Sigmoid colon (tissue), 7 donors: Measurements from ENCODE around the gene IGSF9. TPM values are rescaled to one million over a fixed set of nuclear protein-coding genes. Genes with fewer than 3 reads are reported as not detected.

Experiments
- DNase-seq: peaks from one replicate; pipeline ENCODE4 v3.0.0-alpha.2; 2019
- H3K27ac ChIP-seq, 4 donors: fragments of 200-600 bp; sonication (generic); one replicate each; pipeline ENCODE4 v1.5.1; 2016 to 2019; ENCODE audit warnings: mild to moderate bottlenecking in 1 of 4
- H3K27me3 ChIP-seq, 3 donors: fragments of 200-600 bp; sonication (generic); one replicate each; pipeline ENCODE4 v1.5.1; 2019; ENCODE audit warnings: mild to moderate bottlenecking in 1 of 3
- H3K36me3 ChIP-seq, 4 donors: fragments of 200-600 bp; sonication (generic); one replicate each; pipeline ENCODE4 v1.5.1; 2016 to 2019
- H3K4me1 ChIP-seq, 4 donors: fragments of 200-600 bp; sonication (generic); one replicate each; pipeline ENCODE4 v1.5.1; 2017 to 2019
- H3K4me3 ChIP-seq, 4 donors: fragments of 200-600 bp; sonication (generic); one replicate each; pipeline ENCODE4 v1.5.1; 2017 to 2019; ENCODE audit warnings: mild to moderate bottlenecking in 2 of 4, moderate library complexity in 1 of 4
- H3K9me3 ChIP-seq, 4 donors: fragments of 200-600 bp in 3 of 4; sonication (generic) in 3 of 4; one replicate each; pipeline versions ENCODE4 v1.5.1 to v1.6.1; 2013 to 2019
- CTCF ChIP-seq, 4 experiments: fragments of 450-650 bp in 3 of 4; fragments of 200-600 bp in 1 of 4; IDR thresholded peaks; one replicate each; pipeline ENCODE4 v1.5.1; 2016 to 2019; ENCODE audit warnings: antibody characterized with exemption in 4 of 4, mild to moderate bottlenecking in 3 of 4, moderate library complexity in 2 of 4
- EP300 ChIP-seq, 4 donors: sonication (generic); formaldehyde crosslinking; IDR thresholded peaks; one replicate each; pipeline ENCODE4 v1.6.1; 2017; ENCODE audit warnings: antibody characterized with exemption in 4 of 4
- POLR2A ChIP-seq, 2 donors: fragments of 450-650 bp; IDR thresholded peaks; one replicate each; pipeline ENCODE4 v1.6.1; 2016; ENCODE audit warnings: antibody characterized with exemption in 2 of 2, mild to moderate bottlenecking in 2 of 2, moderate library complexity in 2 of 2
- POLR2AphosphoS5 ChIP-seq, 4 donors: sonication (generic); formaldehyde crosslinking; IDR thresholded peaks; one replicate each; pipeline ENCODE4 v1.6.1; 2017; ENCODE audit warnings: antibody characterized with exemption in 4 of 4
- WGBS, 2 donors: extraction: QIAGEN DNeasy Blood & Tissue Kit; methylation state at CpG; one replicate each; pipeline ENCODE4 v1.1.7; 2013; 5-methylcytosine and 5-hydroxymethylcytosine counted together
- intact Hi-C: fragments of 100-400 bp; cut with DNase I; formaldehyde crosslinking; loops from one replicate; pipeline ENCODE4 v1.15.1; 2023
- polyA plus RNA-seq, 3 donors: library from polyadenylated mRNA; stranded (reverse); fragments of 200-250 nt; gene quantifications; one replicate each; pipeline ENCODE4 v1.2.3, GENCODE V29; 2013
- total RNA-seq, 4 donors: library from RNA; depleted of rRNA; stranded (reverse); fragments of >200 nt; gene quantifications; one replicate each; pipeline ENCODE4 v1.1.0, GENCODE V29; 2016
- donor health status: healthy with polysubstance abuse.
- donor health status: Bipolar disorder and iron deficiency.
- donor health status: healthy.

IGSF9 gene
- total and polyA plus RNA-seq, 7 donors: under 0.01 to 16.3 (median 9.2) TPM; not detected in 3

DNA sequence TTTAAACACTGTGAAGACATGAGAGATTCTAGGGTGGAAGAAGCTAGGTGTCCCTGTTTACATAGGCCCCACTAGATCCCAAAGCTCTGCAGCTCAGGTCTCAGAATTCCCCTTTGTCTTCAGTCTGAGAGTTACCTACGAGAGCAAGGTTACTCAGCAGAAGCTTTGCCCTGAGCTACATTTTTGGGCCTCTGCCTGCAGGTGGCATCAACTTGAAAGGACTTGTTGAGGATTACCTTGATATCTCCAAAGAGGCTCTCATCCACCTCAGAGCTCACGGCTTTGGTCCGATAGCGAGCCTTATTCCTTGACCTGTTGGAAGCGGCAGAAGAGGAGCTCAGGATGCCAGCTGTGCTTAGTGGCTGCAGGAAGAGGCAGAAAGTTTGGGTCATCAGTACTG, 52.5 kb downstream of the IGSF9 start:
- TF ChIP-seq POLR2A (IDR thresholded peaks at IDR 0.05): no peak
- TF ChIP-seq CTCF (IDR thresholded peaks at IDR 0.05): no peak
- TF ChIP-seq EP300 (IDR thresholded peaks at IDR 0.05): no peak
- no peak for TF ChIP-seq POLR2AphosphoS5 (IDR thresholded peaks at IDR 0.05)
- H3K27ac ChIP-seq: no peak overlapping the region
- H3K4me3 ChIP-seq: no peak overlapping the region
- no peaks in the 10 kb centered on the region for H3K9me3 ChIP-seq
- 83 to 87% methylated on average over 5 of the region's 5 CpGs for WGBS, 2 donors
- H3K4me1 ChIP-seq: peaks cover 0 to 5% (median 0%) of the 10 kb centered on the region in 4 donors
- no peaks in the 10 kb centered on the region for H3K36me3 ChIP-seq
- H3K27me3 ChIP-seq: no peaks in the 10 kb centered on the region
- intact Hi-C loops: no loop called here
- no peak for DNase-seq

GRCh38 chr1:159891275-159892157, 53.9 kb downstream of the IGSF9 start:
- TF ChIP-seq POLR2AphosphoS5 (IDR thresholded peaks at IDR 0.05) (peak in 1 of 4 donors; percentile 30), POLR2A (IDR thresholded peaks at IDR 0.05) (no peak), CTCF (IDR thresholded peaks at IDR 0.05) (peak; percentile 90 to 98 (median 94)), EP300 (IDR thresholded peaks at IDR 0.05) (no peak)
- Histone ChIP-seq H3K27ac (no peak overlapping the region), H3K9me3 (no peaks in the 10 kb centered on the region), H3K4me1 (peaks cover 0 to 5% (median 0%) of the 10 kb centered on the region in 4 donors), H3K27me3 (no peaks in the 10 kb centered on the region), H3K36me3 (no peaks in the 10 kb centered on the region), H3K4me3 (no peak overlapping the region)
- intact Hi-C loops: loop anchor here (1.0 to 2.0 kb wide), 3 partner anchors 90 to 111 kb away; partner anchors contain the start of gene DUSP23
- 39 to 49% methylated on average over 7 of the region's 7 CpGs for WGBS, 2 donors
- peak; percentile 88 for DNase-seq

- WGBS, 2 donors: 84 to 85% methylated on average over 8 of the region's 8 CpGs
- intact Hi-C loops: loop anchor here (2.0 kb wide), 1 partner anchor 94 kb away; no protein-coding TSS in a partner anchor
- peaks cover 0 to 5% (median 0%) of the 10 kb centered on the region in 4 donors for H3K4me1 ChIP-seq
- no peak for DNase-seq
- H3K9me3 ChIP-seq: no peaks in the 10 kb centered on the region
- H3K4me3 ChIP-seq: no peak overlapping the region
- H3K27ac ChIP-seq: peak overlapping the region in 2 of 4 donors; percentile 28 to 37
- H3K36me3 ChIP-seq: no peaks in the 10 kb centered on the region
- H3K27me3 ChIP-seq: no peaks in the 10 kb centered on the region
- TF ChIP-seq POLR2AphosphoS5 (IDR thresholded peaks at IDR 0.05) (no peak), CTCF (IDR thresholded peaks at IDR 0.05) (no peak), EP300 (IDR thresholded peaks at IDR 0.05) (no peak), POLR2A (IDR thresholded peaks at IDR 0.05) (no peak)
Observed at GRCh38 chr1:159890390-159890789, 55.0 kb downstream of the IGSF9 start.

DNA sequence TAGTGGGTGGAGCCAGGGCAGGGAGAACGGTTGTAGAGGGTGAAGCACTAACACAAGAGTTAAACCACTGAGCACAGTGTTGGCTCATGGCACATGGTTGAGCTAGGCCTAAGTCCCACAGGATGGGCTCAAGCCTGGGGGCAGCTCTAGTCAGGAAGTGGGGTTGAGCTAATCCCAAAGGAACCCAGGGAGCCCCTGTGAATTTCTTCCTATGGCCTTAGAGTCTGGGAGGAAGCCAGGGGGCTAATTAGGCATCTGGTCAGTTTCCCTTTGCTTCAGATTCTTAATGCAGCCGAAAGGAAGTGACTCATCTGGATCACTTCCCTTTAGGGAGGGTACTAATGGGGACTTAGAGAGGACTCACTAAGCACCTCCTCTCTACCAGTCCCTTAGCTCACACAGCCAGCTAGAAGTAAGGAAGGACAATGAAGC, 55.6 kb downstream of the IGSF9 start:
- WGBS, 2 donors: 38 to 60% methylated on average over 2 of the region's 2 CpGs
- H3K36me3 ChIP-seq: no peaks in the 10 kb centered on the region
- DNase-seq: no peak
- peak overlapping the region in 3 of 4 donors; percentile 28 to 40 (median 37) for H3K27ac ChIP-seq
- no peaks in the 10 kb centered on the region for H3K27me3 ChIP-seq
- H3K4me1 ChIP-seq: peaks cover 0 to 5% (median 0%) of the 10 kb centered on the region in 4 donors
- H3K4me3 ChIP-seq: no peak overlapping the region
- TF ChIP-seq CTCF (IDR thresholded peaks at IDR 0.05) (no peak), POLR2A (IDR thresholded peaks at IDR 0.05) (no peak), POLR2AphosphoS5 (IDR thresholded peaks at IDR 0.05) (peak in 1 of 4 donors; percentile 64)
- no peaks in the 10 kb centered on the region for H3K9me3 ChIP-seq
- intact Hi-C loops: loop anchor here (2.0 kb wide), 1 partner anchor 93 kb away; no protein-coding TSS in a partner anchor
